Type B pancreatic cell (in vitro differentiated cells): ENCODE measurements around the gene SMPX. TPM values are rescaled to one million over a fixed set of nuclear protein-coding genes. Genes with fewer than 3 reads are reported as not detected.

Experiments
- DNase-seq: peaks from one replicate; pipeline ENCODE4 v3.0.0; 2021; ENCODE audit warnings: mixed read lengths; ENCODE audit not compliant: unreplicated experiment; ENCODE audit errors: extremely low spot score
- H3K27ac Mint-ChIP-seq: 2 replicates; pipeline ENCODE4 v1.8.0; 2021; ENCODE audit warnings: mild to moderate bottlenecking, mixed read lengths
- H3K27me3 Mint-ChIP-seq: 2 replicates; pipeline ENCODE4 v1.8.0; 2021; ENCODE audit warnings: mixed read lengths
- H3K36me3 Mint-ChIP-seq: 2 replicates; pipeline ENCODE4 v1.8.0; 2021; ENCODE audit warnings: mixed read lengths
- H3K4me1 Mint-ChIP-seq: one replicate; pipeline ENCODE4 v1.8.0; 2021; ENCODE audit warnings: mixed read lengths; ENCODE audit not compliant: unreplicated experiment
- H3K4me3 Mint-ChIP-seq: 2 replicates; pipeline ENCODE4 v1.8.0; 2021; ENCODE audit warnings: mild to moderate bottlenecking, mixed read lengths
- H3K9me3 Mint-ChIP-seq: 2 replicates; pipeline ENCODE4 v1.8.0; 2021; ENCODE audit warnings: mixed read lengths
- total RNA-seq: library from RNA; stranded (reverse); gene quantifications from 2 replicates; pipeline ENCODE4 v1.2.1, GENCODE V29; 2021; ENCODE audit warnings: low replicate concordance
- TF ChIP-seq, protein P1 (sequence below): fragments of 200-600 bp; sonication (generic); conservative IDR thresholded peaks from 2 replicates; pipeline ENCODE4 v1.5.0; 2021; ENCODE audit warnings: antibody characterized with exemption, mild to moderate bottlenecking

SMPX gene
- total RNA-seq, 1 donor from 2014 or later, result 2.8 TPM

DNA sequence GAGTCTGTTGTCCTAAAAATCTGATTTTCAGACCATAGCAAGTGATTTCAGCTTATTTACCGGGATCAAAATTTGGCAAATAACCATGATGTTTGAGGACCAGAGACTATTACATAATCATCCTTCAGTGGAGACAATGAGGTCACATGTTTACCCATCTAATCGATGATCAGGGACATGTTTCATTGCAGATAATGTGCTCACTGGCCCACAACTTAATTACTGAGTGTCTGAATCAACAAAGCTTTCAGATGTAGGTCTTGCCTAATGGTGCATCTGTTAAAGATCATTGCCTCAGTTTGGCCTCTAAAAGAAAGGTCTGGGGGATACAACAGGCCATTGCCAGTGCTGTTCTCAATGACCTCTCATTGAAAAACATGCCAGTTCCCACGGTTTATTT is 56.9 kb downstream of the SMPX start:
- Mint-ChIP-seq H3K4me3 (no peak overlapping the region), H3K27me3 (no peaks in the 10 kb centered on the region)

DNA sequence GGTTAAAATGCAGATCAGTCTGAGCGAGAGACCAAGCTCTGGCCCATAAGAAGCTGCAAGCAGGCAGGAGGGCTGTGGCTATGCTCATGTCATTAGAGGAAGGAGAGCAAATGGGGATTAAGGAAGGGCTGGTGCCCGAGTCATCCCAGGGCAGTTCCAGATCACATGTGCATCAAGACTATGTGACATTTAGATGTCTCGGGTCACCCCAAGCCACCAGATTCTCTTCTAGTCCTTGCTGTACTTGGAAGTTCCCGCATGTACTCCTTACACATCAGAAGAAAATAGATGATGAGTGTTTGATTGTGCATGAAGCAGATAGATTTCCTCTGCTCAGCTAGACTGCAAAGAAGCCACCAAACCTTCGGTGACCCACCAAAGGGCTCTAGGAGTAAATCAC is 57.6 kb downstream of the SMPX start:
- TF ChIP-seq, protein P1, sequence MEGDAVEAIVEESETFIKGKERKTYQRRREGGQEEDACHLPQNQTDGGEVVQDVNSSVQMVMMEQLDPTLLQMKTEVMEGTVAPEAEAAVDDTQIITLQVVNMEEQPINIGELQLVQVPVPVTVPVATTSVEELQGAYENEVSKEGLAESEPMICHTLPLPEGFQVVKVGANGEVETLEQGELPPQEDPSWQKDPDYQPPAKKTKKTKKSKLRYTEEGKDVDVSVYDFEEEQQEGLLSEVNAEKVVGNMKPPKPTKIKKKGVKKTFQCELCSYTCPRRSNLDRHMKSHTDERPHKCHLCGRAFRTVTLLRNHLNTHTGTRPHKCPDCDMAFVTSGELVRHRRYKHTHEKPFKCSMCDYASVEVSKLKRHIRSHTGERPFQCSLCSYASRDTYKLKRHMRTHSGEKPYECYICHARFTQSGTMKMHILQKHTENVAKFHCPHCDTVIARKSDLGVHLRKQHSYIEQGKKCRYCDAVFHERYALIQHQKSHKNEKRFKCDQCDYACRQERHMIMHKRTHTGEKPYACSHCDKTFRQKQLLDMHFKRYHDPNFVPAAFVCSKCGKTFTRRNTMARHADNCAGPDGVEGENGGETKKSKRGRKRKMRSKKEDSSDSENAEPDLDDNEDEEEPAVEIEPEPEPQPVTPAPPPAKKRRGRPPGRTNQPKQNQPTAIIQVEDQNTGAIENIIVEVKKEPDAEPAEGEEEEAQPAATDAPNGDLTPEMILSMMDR, result no peak
- Mint-ChIP-seq H3K4me1 (peaks cover 10% of the 10 kb centered on the region), H3K27me3 (no peaks in the 10 kb centered on the region), H3K9me3 (no peaks in the 10 kb centered on the region), H3K36me3 (no peaks in the 10 kb centered on the region), H3K27ac (no peak overlapping the region), H3K4me3 (no peak overlapping the region)
- no peak for DNase-seq

More for the DNA sequence above, 56.9 kb downstream of the SMPX start:
- TF ChIP-seq, protein P1, result no peak
- Mint-ChIP-seq H3K36me3 (no peaks in the 10 kb centered on the region), H3K9me3 (no peaks in the 10 kb centered on the region), H3K4me1 (peaks cover 10% of the 10 kb centered on the region), H3K27ac (no peak overlapping the region)
- no peak for DNase-seq

DNA sequence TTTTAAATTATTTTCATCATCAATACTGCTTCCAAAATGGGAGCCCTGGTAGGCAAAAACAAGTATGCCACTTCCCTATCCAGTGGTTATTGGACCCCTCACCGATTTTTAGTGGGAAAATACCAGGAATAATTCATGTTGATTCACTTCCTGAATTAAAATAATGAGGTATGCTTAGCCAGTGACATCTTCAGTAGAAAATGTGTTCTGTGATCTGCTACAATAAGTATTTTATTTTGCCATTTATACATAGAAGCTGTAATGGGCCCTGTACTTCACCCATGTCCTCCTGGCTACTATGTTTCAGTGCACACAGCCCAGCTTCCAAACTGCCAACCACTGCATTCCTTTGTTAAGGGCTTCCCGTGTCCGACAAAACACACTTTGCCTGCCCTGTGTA is 58.8 kb downstream of the SMPX start:
- TF ChIP-seq, protein P1, result no peak
- H3K4me3 Mint-ChIP-seq, result no peak overlapping the region
- H3K27me3 Mint-ChIP-seq, result no peaks in the 10 kb centered on the region
- DNase-seq, result no peak
- peaks cover 10% of the 10 kb centered on the region for H3K4me1 Mint-ChIP-seq
- no peaks in the 10 kb centered on the region for H3K9me3 Mint-ChIP-seq
- no peak overlapping the region for H3K27ac Mint-ChIP-seq
- H3K36me3 Mint-ChIP-seq, result no peaks in the 10 kb centered on the region

DNA sequence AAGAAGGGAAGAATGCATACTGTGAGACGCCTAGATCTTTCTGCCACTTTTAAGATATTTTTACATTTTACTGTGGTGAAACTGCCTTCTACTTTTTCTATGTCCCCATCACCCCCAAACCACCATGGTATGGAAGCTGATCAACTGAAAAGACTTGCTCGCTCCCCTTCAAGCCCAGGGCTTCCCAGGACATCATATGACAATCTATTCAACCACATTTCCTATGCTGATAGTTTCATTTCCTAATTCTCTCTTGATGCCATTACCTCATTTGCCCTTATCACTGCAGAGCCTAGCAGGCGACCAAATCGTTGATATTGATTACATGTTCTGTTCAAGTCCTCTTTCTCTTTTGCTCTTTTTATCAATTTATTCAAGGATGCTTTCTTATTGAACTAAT is 59.6 kb downstream of the SMPX start:
- H3K4me1 Mint-ChIP-seq, result peaks cover 8% of the 10 kb centered on the region

DNA sequence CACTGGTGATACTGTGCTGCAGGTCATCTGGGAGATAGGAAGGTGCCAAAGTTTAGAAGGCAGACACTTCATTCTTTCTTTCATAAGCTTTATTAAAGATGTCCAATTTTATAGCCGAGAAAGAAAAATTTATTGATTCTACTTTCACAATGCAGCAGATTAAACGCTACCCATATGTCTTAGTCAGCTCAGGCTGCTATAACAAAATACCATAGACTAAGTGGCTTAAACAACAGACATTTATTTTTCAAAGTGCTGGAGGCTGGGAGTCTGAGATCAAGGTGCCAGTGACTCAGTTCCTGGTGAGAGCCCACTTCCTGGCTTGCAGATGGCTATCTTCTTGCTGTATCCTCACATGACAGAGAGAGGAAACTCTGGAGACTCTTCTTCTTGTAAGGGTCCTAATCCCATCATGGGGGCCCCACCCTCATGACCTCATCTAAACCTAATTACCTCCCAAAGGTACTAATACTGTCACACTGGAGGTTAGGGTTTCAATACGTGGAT is 66.4 kb downstream of the SMPX start:
- peaks cover 4% of the 10 kb centered on the region for H3K4me1 Mint-ChIP-seq
- TF ChIP-seq, protein P1, result no peak
- H3K27ac Mint-ChIP-seq, result no peak overlapping the region
- DNase-seq, result no peak
- H3K4me3 Mint-ChIP-seq, result no peak overlapping the region
- no peaks in the 10 kb centered on the region for H3K36me3 Mint-ChIP-seq
- H3K27me3 Mint-ChIP-seq, result no peaks in the 10 kb centered on the region
- peaks cover 7% of the 10 kb centered on the region for H3K9me3 Mint-ChIP-seq

More for the DNA sequence above, 59.6 kb downstream of the SMPX start:
- TF ChIP-seq, protein P1, result no peak
- no peak for DNase-seq
- Mint-ChIP-seq H3K27ac (no peak overlapping the region), H3K9me3 (no peaks in the 10 kb centered on the region), H3K4me3 (no peak overlapping the region), H3K36me3 (no peaks in the 10 kb centered on the region), H3K27me3 (no peaks in the 10 kb centered on the region)

DNA sequence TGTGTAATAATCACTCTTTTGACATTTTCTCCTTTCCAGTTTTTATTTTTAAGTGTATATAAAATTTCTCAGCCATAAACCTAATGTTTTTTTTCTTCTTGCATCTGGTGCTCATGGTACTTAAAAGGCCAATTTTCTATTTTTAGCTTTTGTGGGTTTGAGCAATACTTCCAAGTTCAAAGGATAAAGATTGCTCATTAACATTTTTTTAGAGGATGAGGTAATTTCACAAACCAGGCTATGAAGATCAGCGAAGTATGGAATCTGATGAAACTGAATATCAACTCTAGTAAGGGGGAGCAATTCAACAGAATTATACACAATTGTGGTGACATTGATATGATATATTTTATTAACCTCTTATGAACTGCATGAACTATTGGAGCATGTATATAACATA is 74.0 kb downstream of the SMPX start:
- DNase-seq, result no peak
- H3K36me3 Mint-ChIP-seq, result no peaks in the 10 kb centered on the region
- TF ChIP-seq, protein P1, result no peak
- H3K27me3 Mint-ChIP-seq, result no peaks in the 10 kb centered on the region
- no peak overlapping the region for H3K27ac Mint-ChIP-seq
- H3K9me3 Mint-ChIP-seq, result peaks cover 7% of the 10 kb centered on the region
- H3K4me1 Mint-ChIP-seq, result no peaks in the 10 kb centered on the region
- H3K4me3 Mint-ChIP-seq, result no peak overlapping the region
